AG09319 (cell line): ENCODE data around the gene TKT.
A peak's percentile ranks its signal among the peaks of the same experiment; 100 is the strongest.
"Not testable (repeated sequence)": the region's sequence is repeated elsewhere in the genome, so short reads cannot be mapped to it uniquely, and the experiment has no call there.

Experiments used
- DNase-seq: peaks from one replicate; pipeline ENCODE4 v3.0.0-alpha.2; 2010; ENCODE audit warnings: low read depth; ENCODE audit errors: extremely low read depth
- TF ChIP-seq, protein P1 (sequence below): IDR thresholded peaks from 2 replicates; pipeline ENCODE4 v1.5.1; 2011; ENCODE audit warnings: low read depth, mild to moderate bottlenecking, inconsistent platforms, low read length, moderate library complexity

TKT gene

DNA sequence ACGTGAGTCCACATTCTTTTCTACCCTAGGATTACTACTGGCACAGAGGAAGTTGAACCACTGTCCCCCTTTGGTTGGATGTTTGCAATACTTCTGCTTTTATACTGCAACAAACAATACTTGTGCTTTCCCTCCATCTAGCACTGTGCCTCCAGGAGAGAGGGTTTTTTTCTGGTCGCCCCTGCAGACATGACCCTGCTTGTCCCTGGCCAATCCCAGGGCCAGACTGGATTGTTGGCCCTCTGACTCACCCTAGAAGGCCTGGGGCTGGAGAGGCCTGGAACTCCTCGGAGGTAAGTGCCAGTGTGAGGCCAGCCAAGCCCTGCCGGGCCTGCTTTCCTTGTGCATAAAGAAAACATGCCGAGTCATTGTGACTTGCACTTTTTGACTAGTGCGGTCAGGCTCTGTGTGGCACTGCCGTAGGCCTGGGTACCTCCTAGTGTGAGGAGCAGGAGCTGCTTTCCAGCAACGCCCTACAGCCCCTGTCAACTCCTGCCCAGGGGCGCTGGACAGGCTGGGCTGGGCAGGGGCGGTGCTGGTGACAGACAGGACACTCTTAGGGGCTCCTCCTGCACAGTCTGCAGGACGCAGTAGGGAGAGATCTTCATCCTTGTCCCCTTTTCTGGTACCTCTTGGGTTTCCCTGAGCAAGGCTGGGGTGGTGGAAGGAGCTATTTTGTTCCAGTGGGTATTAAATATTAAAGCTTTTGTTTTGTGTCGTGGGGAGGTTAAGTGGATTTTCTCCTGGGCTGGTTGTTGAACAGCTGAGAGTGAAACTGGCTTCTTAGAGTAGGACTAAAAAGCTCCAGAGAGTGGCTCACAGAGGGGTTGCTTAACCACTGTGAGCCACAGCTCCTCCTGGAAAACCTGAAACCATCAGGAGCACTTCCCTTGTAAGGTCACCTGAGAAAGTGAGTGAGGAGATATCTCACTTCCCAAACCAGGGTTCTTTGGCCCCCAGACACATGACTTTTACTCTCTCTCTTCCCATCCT is 14.4 kb upstream of the TKT start:
- TF ChIP-seq, protein P1, sequence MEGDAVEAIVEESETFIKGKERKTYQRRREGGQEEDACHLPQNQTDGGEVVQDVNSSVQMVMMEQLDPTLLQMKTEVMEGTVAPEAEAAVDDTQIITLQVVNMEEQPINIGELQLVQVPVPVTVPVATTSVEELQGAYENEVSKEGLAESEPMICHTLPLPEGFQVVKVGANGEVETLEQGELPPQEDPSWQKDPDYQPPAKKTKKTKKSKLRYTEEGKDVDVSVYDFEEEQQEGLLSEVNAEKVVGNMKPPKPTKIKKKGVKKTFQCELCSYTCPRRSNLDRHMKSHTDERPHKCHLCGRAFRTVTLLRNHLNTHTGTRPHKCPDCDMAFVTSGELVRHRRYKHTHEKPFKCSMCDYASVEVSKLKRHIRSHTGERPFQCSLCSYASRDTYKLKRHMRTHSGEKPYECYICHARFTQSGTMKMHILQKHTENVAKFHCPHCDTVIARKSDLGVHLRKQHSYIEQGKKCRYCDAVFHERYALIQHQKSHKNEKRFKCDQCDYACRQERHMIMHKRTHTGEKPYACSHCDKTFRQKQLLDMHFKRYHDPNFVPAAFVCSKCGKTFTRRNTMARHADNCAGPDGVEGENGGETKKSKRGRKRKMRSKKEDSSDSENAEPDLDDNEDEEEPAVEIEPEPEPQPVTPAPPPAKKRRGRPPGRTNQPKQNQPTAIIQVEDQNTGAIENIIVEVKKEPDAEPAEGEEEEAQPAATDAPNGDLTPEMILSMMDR, result no peak; the same call in 1 of the 2 replicates
- DNase-seq, result peak; percentile 98

DNA sequence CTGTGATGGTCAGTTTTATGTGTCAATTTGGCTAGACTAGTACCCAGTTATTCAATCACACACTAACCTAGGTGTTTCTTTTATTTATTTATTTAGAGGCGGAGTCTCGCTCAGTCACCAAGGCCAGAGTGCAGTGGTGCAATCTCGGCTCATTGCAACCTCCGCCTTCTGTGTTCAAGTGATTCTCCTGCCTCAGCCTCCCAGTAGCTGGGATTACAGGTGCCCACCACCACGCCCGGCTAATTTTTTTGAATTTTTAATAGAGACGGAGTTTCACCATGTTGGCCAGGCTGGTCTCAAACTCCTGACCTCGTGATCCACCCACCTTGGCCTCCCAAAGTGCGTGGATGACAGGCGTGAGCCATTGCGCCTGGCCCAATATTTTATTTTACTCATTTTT is 13.4 kb upstream of the TKT start:
- not testable (repeated sequence) for DNase-seq

DNA sequence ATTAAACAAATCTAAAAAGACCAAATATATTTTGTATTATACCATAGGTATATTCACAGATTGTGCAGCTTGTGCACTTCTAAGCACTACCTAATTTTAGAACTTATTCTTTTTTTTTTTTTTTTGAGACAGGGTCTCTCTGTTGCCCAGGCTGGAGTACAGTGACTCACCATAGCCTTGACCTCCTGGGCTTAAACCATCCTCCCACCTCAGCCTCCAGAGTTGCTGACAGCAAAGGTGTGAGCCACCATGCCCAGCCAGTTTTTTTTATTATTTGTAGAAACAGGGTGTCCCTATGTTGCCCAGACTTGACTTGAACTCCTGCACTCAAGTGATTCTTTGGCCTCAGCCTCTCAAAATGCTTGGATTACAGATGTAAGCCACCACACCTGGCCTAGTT is 11.9 kb upstream of the TKT start:
- TF ChIP-seq, protein P1, result no peak
- no peak for DNase-seq

DNA sequence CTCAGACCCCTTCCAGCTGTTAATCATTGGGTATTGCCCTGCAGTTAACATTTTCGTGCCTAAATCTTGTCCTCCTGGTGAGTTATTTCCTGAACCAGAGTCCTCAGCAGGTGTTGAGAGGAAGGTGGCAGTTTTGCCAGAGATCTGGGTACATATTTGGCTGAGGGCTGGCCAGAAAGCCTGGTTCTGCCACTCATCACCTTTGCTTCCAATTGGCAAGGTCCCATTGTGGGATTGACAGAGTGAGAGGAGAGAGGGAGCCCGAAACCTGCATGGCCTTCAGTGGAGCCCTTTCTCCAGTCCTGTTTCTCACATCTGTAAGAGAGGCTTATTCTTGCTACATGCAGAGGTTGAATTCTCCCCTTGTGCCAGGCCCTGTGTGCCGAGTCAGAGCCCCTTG is 8.9 kb upstream of the TKT start:
- TF ChIP-seq, protein P1, result no peak
- DNase-seq, result no peak

DNA sequence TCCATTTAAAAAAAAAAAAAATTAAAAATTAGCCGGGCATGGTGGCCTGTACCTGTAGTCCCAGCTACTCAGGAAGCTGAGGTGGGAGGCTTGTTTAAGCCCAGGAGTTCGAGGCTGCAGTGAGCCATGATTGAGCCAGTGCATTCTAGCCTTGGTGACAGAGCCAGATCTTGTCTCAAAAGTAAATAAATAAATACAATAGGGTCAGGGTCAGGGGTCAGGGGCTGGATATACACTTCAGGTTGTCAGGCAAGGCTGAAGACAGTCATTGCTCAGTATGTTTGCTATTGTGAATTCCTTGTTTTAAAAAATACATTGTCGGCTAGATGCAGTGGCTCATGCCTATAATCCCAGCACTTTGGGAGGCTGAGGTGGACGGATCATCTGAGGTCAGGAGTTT is 8.1 kb upstream of the TKT start:
- TF ChIP-seq, protein P1, result no peak
- no peak for DNase-seq

DNA sequence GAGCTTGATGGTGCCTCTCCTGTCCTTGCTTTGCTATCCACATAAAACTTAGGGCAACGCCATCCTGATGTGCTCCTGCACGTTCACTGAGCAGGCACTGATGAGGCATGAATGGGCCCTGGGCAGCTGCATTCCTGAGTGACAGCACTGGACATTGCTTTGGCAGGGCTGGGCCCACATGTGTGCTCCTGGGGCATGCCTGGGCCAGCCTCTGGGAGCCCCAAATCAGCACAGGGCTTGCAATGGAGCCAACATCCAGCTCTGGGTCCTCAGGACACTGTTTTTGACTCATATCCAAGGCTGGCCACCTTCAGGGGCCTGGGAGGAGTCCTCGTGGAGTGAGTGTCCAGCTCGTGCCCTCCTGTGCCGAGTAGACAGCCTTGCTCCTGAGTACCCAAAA is 5.9 kb upstream of the TKT start:
- no peak for DNase-seq
- TF ChIP-seq, protein P1, result no peak

DNA sequence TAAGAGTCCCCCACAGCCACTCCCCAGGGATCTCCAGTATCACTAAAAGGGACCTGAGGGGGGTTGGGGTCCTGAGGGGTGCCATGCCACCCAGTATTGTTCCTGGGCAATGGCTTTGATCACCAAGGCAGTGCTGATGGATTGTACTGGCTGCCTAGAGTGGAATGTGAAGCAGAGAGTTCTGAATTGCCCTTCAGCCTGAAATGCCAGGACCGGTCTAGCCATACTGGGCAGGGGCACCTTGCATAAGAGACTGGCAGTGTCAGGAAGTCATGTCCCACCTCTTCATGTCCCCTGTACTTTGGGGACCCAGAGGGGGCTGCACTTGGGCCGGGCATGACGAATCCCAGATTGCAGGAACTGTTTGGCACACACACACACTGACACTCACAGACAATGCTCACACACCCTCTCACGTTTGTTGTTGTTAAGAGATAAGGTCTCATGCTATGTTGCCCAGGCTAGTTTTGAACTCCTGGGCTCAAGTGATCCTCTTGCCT is 4.5 kb upstream of the TKT start:
- no peak for DNase-seq
- TF ChIP-seq, protein P1, result no peak
